ENCODE results near the gene ZNF697. TPM values are rescaled to one million over a fixed set of nuclear protein-coding genes. Genes with fewer than 3 reads are reported as not detected.

The ZNF697 gene
- total and polyA plus RNA-seq, 2 of the 4 experiments (the other 2 are of a cell fraction) = 6.2 to 10.2 TPM

DNA sequence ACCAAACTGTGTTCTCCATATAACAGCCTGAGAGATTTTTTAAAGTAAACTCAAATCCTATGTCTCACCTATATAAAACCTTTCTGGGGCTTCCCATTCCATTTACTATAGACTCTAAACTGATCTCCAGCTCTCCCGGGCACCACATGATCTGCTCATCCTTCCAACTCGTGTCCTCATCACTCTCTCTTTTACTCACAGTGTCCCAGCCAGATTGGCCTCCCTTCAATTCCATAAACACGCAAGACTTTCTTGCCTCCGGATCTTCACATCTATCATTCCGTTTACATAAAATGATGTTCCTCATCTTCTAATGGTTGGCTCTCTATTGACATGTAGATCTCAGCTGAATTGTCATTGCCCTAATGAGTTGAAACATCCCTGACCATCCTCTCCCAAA lies 59.4 kb downstream of the ZNF697 start:
- Histone ChIP-seq H3K36me3 (ENCODE audit: control insufficient read depth, insufficient read depth, low read length) (no peaks in the 10 kb centered on the region), H3K23ac (ENCODE audit: low read depth, low read length) (no peak overlapping the region), H3K9ac (ENCODE audit: low read depth, low read length) (no peak overlapping the region), H4K91ac (ENCODE audit: insufficient read depth, low read depth, low read length) (no peak overlapping the region), H2BK20ac (ENCODE audit: low read depth, low read length) (no peak overlapping the region), H2AK5ac (ENCODE audit: low read depth, low read length) (no peak overlapping the region), H2BK15ac (ENCODE audit: low read depth, low read length) (no peak overlapping the region), H3K27me3 (ENCODE audit: control insufficient read depth, insufficient read depth, low read length) (peaks cover 14% of the 10 kb centered on the region), H3K14ac (replicated peaks; ENCODE audit: low read depth, low read length) (no peak overlapping the region), H3K4me3 (ENCODE audit: insufficient read depth, low read depth, low read length) (no peak overlapping the region), H2BK5ac (ENCODE audit: low read depth, low read length, poor library complexity, severe bottlenecking) (no peak overlapping the region), H3K4ac (ENCODE audit: low read depth, low read length) (no peak overlapping the region), H4K5ac (ENCODE audit: low read depth, low read length) (no peak overlapping the region), H3K4me2 (ENCODE audit: low read depth, low read length) (no peak overlapping the region), H2AK9ac (replicated peaks; ENCODE audit: low read depth, low read length, poor library complexity) (no peak overlapping the region), H3K18ac (ENCODE audit: low read depth, low read length) (no peak overlapping the region), H3K9me3 (ENCODE audit: control insufficient read depth, insufficient read depth, low read length) (no peaks in the 10 kb centered on the region), H3K79me1 (ENCODE audit: low read depth in 1 of 2, low read length in 2 of 2) (no peaks in the 10 kb centered on the region), H2AFZ (replicated peaks; ENCODE audit: low read length, poor library complexity) (no peak overlapping the region), H3K27ac (ENCODE audit: insufficient read depth, low read length) (no peak overlapping the region), H3K4me1 (ENCODE audit: control insufficient read depth, insufficient read depth, low read length) (no peaks in the 10 kb centered on the region), H4K20me1 (ENCODE audit: insufficient read depth, low read length) (no peaks in the 10 kb centered on the region), H3K56ac (ENCODE audit: extremely low read depth, insufficient read depth, low read length) (no peak overlapping the region), H2BK120ac (ENCODE audit: low read depth, low read length) (no peak overlapping the region), H4K8ac (ENCODE audit: low read depth in 2 of 2, low read length in 2 of 2) (no peak overlapping the region), H3K9me1 (ENCODE audit: insufficient read depth, low read length) (no peaks in the 10 kb centered on the region)
- POLR2A ChIA-PET (ENCODE audit: unreplicated experiment) = no interaction called here
- TF ChIP-seq RCOR1 (IDR thresholded peaks at IDR 0.05; ENCODE audit: insufficient replicate concordance, low read length) (no peak), SMC3 (IDR thresholded peaks at IDR 0.05; ENCODE audit: low read depth, low read length) (no peak), NFE2L2 (IDR thresholded peaks at IDR 0.05; ENCODE audit: low read depth, low read length) (no peak), MXI1 (IDR thresholded peaks at IDR 0.05; ENCODE audit: borderline replicate concordance, low read depth, low read length) (no peak), POLR2A (IDR thresholded peaks at IDR 0.05; ENCODE audit: low read depth, low read length) (no peak), CHD1 (IDR thresholded peaks at IDR 0.05; ENCODE audit: low read depth, low read length) (no peak), RFX5 (IDR thresholded peaks at IDR 0.05; ENCODE audit: low read depth, low read length) (no peak), MAFK (IDR thresholded peaks at IDR 0.05; ENCODE audit: low read depth, low read length) (no peak), ELK1 (IDR thresholded peaks at IDR 0.05; ENCODE audit: borderline replicate concordance, low read depth, low read length) (no peak), BHLHE40 (IDR thresholded peaks at IDR 0.05; ENCODE audit: low read depth, low read length) (no peak), FOS (IDR thresholded peaks at IDR 0.05; ENCODE audit: low read depth, low read length) (no peak), RAD21 (IDR thresholded peaks at IDR 0.05; ENCODE audit: low read length) (no peak)
- TF ChIP-seq, protein P1, sequence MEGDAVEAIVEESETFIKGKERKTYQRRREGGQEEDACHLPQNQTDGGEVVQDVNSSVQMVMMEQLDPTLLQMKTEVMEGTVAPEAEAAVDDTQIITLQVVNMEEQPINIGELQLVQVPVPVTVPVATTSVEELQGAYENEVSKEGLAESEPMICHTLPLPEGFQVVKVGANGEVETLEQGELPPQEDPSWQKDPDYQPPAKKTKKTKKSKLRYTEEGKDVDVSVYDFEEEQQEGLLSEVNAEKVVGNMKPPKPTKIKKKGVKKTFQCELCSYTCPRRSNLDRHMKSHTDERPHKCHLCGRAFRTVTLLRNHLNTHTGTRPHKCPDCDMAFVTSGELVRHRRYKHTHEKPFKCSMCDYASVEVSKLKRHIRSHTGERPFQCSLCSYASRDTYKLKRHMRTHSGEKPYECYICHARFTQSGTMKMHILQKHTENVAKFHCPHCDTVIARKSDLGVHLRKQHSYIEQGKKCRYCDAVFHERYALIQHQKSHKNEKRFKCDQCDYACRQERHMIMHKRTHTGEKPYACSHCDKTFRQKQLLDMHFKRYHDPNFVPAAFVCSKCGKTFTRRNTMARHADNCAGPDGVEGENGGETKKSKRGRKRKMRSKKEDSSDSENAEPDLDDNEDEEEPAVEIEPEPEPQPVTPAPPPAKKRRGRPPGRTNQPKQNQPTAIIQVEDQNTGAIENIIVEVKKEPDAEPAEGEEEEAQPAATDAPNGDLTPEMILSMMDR (conservative IDR thresholded peaks at IDR 0.05; ENCODE audit: low read depth, low read length) = no peak
- no TSS peak for BruUV-seq (replicated peaks)
- dilution Hi-C loops (cut with HindIII; ENCODE audit: low sequenced_read_pairs, unreplicated experiment) (no loop called here), intact Hi-C loops (cut with micrococcal nuclease) (no loop called here), in situ Hi-C loops (cut with MboI; ENCODE audit: low sequenced_read_pairs) (no loop called here)
- 25% methylated on average over 2 of the region's 5 CpGs; no CpG with 5 or more reads in 1 of the 2 experiments for WGBS, 2 experiments (ENCODE audit: extremely low coverage in 2 of 2, insufficient read length in 1 of 2)
- CTCF ChIA-PET = no interaction called here
- ATAC-seq (ENCODE audit: low read depth) = no peak
- DNase-seq = no peak

Data from IMR-90 (cell line).